Stimulated activated naive CD8-positive, alpha-beta T cell treated with anti-CD3 and anti-CD28 coated beads, Interleukin-15, Interleukin-2, amounts not matched to agents 100 U/mL and 50 U/mL, for 24 hours (primary cell): ENCODE results near the gene NFKBIB.

ENCODE experiments used
- ATAC-seq: fragments of 150-1000 bp; cut with Tn5 transposase; one replicate; pipeline ENCODE4 v1.10.0; 2021
- DNase-seq: peaks from one replicate; pipeline ENCODE4 v3.0.0; 2021

Gene NFKBIB

GRCh38 chr19:38904581-38905539 is 5.1 kb downstream of the NFKBIB start:
- ATAC-seq (no peak), DNase-seq (no peak)

- ATAC-seq (peak; percentile 20), DNase-seq (no peak)
These were observed 5.9 kb downstream of the NFKBIB start for GRCh38 chr19:38905620-38906019.

GRCh38 chr19:38907227-38907626 is 7.5 kb downstream of the NFKBIB start:
- no peak for ATAC-seq

GRCh38 chr19:38907670-38908069 is 7.9 kb downstream of the NFKBIB start:
- DNase-seq, result no peak
- no peak for ATAC-seq

More at GRCh38 chr19:38907227-38907626, 7.5 kb downstream of the NFKBIB start:
- DNase-seq, result no peak

GRCh38 chr19:38908911-38909310 is 9.1 kb downstream of the NFKBIB start:
- DNase-seq (no peak), ATAC-seq (no peak)

GRCh38 chr19:38910488-38910887 is 10.7 kb downstream of the NFKBIB start:
- DNase-seq, result no peak

GRCh38 chr19:38911388-38912001 is 11.7 kb downstream of the NFKBIB start:
- DNase-seq (no peak), ATAC-seq (no peak)

More at GRCh38 chr19:38910488-38910887, 10.7 kb downstream of the NFKBIB start:
- no peak for ATAC-seq

GRCh38 chr19:38912600-38913514 is 13.1 kb downstream of the NFKBIB start:
- ATAC-seq (no peak), DNase-seq (no peak)

GRCh38 chr19:38913958-38914357 is 14.2 kb downstream of the NFKBIB start:
- DNase-seq (no peak), ATAC-seq (no peak)

- no peak for ATAC-seq
- no peak for DNase-seq
These were observed 15.9 kb downstream of the NFKBIB start for GRCh38 chr19:38915329-38916321.

- ATAC-seq, result no peak
These were observed 17.7 kb downstream of the NFKBIB start for GRCh38 chr19:38917516-38917915.

GRCh38 chr19:38917921-38918491 is 18.2 kb downstream of the NFKBIB start:
- ATAC-seq (no peak), DNase-seq (no peak)

More at GRCh38 chr19:38917516-38917915, 17.7 kb downstream of the NFKBIB start:
- DNase-seq, result no peak

GRCh38 chr19:38918526-38918925 is 18.8 kb downstream of the NFKBIB start:
- DNase-seq, result no peak
- no peak for ATAC-seq

- DNase-seq (no peak), ATAC-seq (no peak)
These were observed 20.2 kb downstream of the NFKBIB start for GRCh38 chr19:38919837-38920601.

- DNase-seq (no peak), ATAC-seq (no peak)
These were observed 21.0 kb downstream of the NFKBIB start for GRCh38 chr19:38920602-38921419.

GRCh38 chr19:38921420-38922274 is 21.9 kb downstream of the NFKBIB start:
- ATAC-seq (no peak), DNase-seq (no peak)

- ATAC-seq, result no peak
- no peak for DNase-seq
These were observed 22.7 kb downstream of the NFKBIB start for GRCh38 chr19:38922482-38922881.

GRCh38 chr19:38924388-38924787 is 24.6 kb downstream of the NFKBIB start:
- ATAC-seq, result no peak
- DNase-seq, result no peak
